ENCODE measurements around the gene AFAP1L1. TPM values are rescaled to one million over a fixed set of nuclear protein-coding genes. Genes with fewer than 3 reads are reported as not detected.

Gene AFAP1L1
- total and polyA plus RNA-seq, 9 of the 15 experiments (the other 6 are each of a cell fraction or from before 2014, with no cell fraction given): 0.01 to 0.12 (median 0.03) TPM; not detected in 4

DNA sequence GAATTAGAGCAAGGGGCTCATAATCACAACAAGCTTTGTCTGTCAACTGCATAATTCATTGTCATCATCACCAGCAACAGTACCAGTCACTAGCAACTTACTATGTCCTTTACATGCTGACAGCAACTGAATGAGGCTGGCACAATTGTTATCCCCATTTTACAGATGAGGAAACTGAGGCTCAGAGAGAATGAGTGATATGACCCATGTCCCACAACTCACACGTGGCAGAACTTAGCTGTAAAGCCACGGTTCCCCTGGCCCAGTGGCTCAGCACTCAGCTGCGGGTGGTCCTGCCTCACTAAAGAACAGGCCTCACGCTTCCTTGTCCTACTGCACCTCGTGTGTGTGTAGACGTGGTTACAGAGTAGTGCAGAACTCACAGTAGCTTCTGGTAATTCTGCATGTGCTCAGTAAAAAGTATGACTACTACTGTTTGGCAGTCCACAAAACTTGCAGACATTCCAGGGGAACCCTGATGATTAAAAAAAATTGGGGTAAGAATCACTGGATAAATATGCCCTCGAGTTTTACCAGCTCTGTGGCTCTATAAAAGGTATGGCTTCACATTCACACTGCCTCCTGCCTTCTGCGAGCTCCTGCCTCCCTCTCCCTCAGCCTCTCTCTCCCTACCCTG is 30.2 kb downstream of the AFAP1L1 start:
- H3K9ac ChIP-seq (ENCODE audit: insufficient read depth in 1 of 2, low read depth in 2 of 2, low read length in 2 of 2): no peak overlapping the region
- H3K9me1 ChIP-seq (ENCODE audit: control insufficient read depth, insufficient read depth, low read length): no peaks in the 10 kb centered on the region
- intact Hi-C loops (cut with micrococcal nuclease): no loop called here
- no peaks in the 10 kb centered on the region for H3K36me3 ChIP-seq (ENCODE audit: control insufficient read depth, insufficient read depth, low read length)
- POLR2A ChIA-PET: interaction anchor here (1.1 kb wide), 1 partner anchor 19 kb away, joined by 6 read pairs; no protein-coding TSS in a partner anchor
- H3K27me3 ChIP-seq (ENCODE audit: control insufficient read depth in 2 of 2, insufficient read depth in 2 of 2, low read length in 2 of 2): peaks cover 45 to 74% of the 10 kb centered on the region in 2 experiments; a peak in 4 of 5 replicates
- in situ Hi-C loops (cut with MboI): no loop called here
- TF ChIP-seq SMARCA5 (IDR thresholded peaks at IDR 0.05) (peak; percentile 22; the same call in 1 of the 2 replicates), ZNF324 (CRISPR knock-in tag; IDR thresholded peaks at IDR 0.05) (no peak), BCOR (IDR thresholded peaks at IDR 0.05) (peak; percentile 60; the same call in 1 of the 2 replicates), ZBTB1 (CRISPR knock-in tag; IDR thresholded peaks at IDR 0.05; ENCODE audit: borderline replicate concordance, low read depth) (no peak), HDAC2 (IDR thresholded peaks at IDR 0.05) (peak; percentile 19; the same call in 1 of the 2 replicates), KDM1A (IDR thresholded peaks at IDR 0.05) (peak; percentile 15 to 56; a peak in 1 of 4 replicates), RBM25 (IDR thresholded peaks at IDR 0.05; ENCODE audit: low read depth, low read length, severe bottlenecking) (peak; percentile 92), ETV6 (IDR thresholded peaks at IDR 0.05; ENCODE audit: borderline replicate concordance in 1 of 2, low read depth in 2 of 2, low read length in 1 of 2) (no peak), ETV6 (CRISPR knock-in tag; IDR thresholded peaks at IDR 0.05; ENCODE audit: borderline replicate concordance) (no peak), ADNP (tag; IDR thresholded peaks at IDR 0.05) (peak; percentile 55; the same call in 1 of the 2 replicates), ZC3H8 (IDR thresholded peaks at IDR 0.05) (no peak), ZNF24 (IDR thresholded peaks at IDR 0.05) (peak; percentile 76), RCOR1 (IDR thresholded peaks at IDR 0.05; ENCODE audit: borderline replicate concordance in 1 of 2, low read depth in 2 of 2, low read length in 2 of 2) (peak in 1 of 2 experiments; percentile 73; a peak in 2 of 4 replicates), BRD9 (IDR thresholded peaks at IDR 0.05; ENCODE audit: low read depth, partially characterized antibody) (no peak)
- TF ChIP-seq, protein P1, sequence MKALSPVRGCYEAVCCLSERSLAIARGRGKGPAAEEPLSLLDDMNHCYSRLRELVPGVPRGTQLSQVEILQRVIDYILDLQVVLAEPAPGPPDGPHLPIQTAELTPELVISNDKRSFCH (CRISPR knock-in tag; IDR thresholded peaks at IDR 0.05): no peak
- TF ChIP-seq, protein P1 (tag; IDR thresholded peaks at IDR 0.05): no peak
- TF ChIP-seq, protein P2, sequence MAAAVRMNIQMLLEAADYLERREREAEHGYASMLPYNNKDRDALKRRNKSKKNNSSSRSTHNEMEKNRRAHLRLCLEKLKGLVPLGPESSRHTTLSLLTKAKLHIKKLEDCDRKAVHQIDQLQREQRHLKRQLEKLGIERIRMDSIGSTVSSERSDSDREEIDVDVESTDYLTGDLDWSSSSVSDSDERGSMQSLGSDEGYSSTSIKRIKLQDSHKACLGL (CRISPR knock-in tag; IDR thresholded peaks at IDR 0.05; ENCODE audit: borderline replicate concordance, poor library complexity, severe bottlenecking): no peak
- H2AFZ ChIP-seq (ENCODE audit: low read depth, low read length): no peak overlapping the region
- DNase-seq (ENCODE audit: extremely low read depth in 1 of 4, low spot score in 3 of 4) (no peak), FAIRE-seq (no peak), ATAC-seq (no peak)
- H3K4me3 ChIP-seq: no peak overlapping the region
- H3K4me1 ChIP-seq (replicated peaks in 1 of 2; ENCODE audit: control insufficient read depth in 2 of 2, insufficient read depth in 2 of 2, low read length in 2 of 2): peaks cover 0 to 8% of the 10 kb centered on the region in 2 experiments; a peak in 1 of 5 replicates
- CTCF ChIA-PET (ENCODE audit: low intra/inter-chr PET ratio): no interaction called here
- no TSS peak for BruUV-seq (replicated peaks)
- no peak overlapping the region for H3K4me2 ChIP-seq (ENCODE audit: insufficient read depth, low read length)
- no peaks in the 10 kb centered on the region for H3K79me2 ChIP-seq (ENCODE audit: control insufficient read depth, insufficient read depth, low read length)
- H3K9me3 ChIP-seq (replicated peaks; ENCODE audit: control insufficient read depth, insufficient read depth, low read depth, low read length): no peaks in the 10 kb centered on the region
- no peak overlapping the region for H3K27ac ChIP-seq (ENCODE audit: extremely low read depth, low read depth, low read length)
- H4K20me1 ChIP-seq (replicated peaks; ENCODE audit: control insufficient read depth, insufficient read depth, low read length): peaks cover 5% of the 10 kb centered on the region; the same call in 1 of the 2 replicates
- WGBS (ENCODE audit: insufficient coverage, low coverage, missing lambda C conversion rate): 20% methylated on average over 8 of the region's 8 CpGs

All from K562 (cell line).